Heart left ventricle (tissue), 13 donors: ENCODE data around the gene AFAP1.

Source experiments
- CTCF ChIP-seq, 12 donors: fragments of 200-600 bp; sonication (generic) in 4 of 12; IDR thresholded peaks; one replicate each; pipeline versions ENCODE4 v1.5.0 to v1.8.0; 2018 to 2022; ENCODE audit warnings: antibody characterized with exemption in 12 of 12, mild to moderate bottlenecking in 5 of 12
- POLR2A ChIP-seq, 2 donors: fragments of 450-650 bp; IDR thresholded peaks; one replicate each; pipeline ENCODE4 v1.6.1; 2017; ENCODE audit warnings: antibody characterized with exemption in 2 of 2, mild to moderate bottlenecking in 2 of 2, moderate library complexity in 2 of 2
- donor health status: ischemic (EF 13 %, LVEDD 7.1; RV severe dilation, severe dysfunction).
- donor health status: DM: no; HTN: yes; CAD: no.
- donor health status: DM: no; HTN: no; CAD: no.
- donor health status: ischemic (EF 25% LVEDD 6.9; RV normal size, moderate dysfunction).
- donor health status: ischemic (EF 25% LVEDD 5.7; RV mildly dilated, moderate dysfunction).
- donor health status: ischemic (EF 35%, LVEDD 5.7; RV mildly dilated, moderate dysfunction).
- donor health status: nonischemic (EF 11% LVEDD 7.7; RV severe dilation, severe dysfunction).
- donor health status: DM: yes; HTN: yes; CAD: no.
- donor health status: PGD.
- donor health status: ischemic (EF 29% LVEDD 5.4; RV normal size, mild dysfunction).
- donor health status: nonischemic (EF 23%, LVEDD 6.1; RV moderate dilation, normal function).

DNA sequence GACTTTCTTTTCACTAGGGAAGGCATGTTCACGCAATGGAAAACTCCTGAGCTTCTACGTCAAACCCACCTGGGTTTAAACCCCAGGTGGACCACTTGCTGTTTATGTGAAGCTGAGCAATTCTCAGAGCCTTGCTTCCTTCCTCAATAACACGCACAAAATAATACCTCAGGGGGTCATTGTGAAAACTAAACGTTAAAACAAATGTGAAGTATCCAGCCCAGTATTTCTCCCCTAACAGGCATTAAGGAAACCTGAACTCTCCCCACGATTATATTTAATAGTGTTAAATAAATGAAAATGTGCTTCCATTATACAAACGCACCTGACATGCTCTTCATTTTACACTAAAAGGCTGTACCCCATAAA lies 117.5 kb downstream of the AFAP1 start:
- TF ChIP-seq POLR2A (IDR thresholded peaks at IDR 0.05) (no peak), CTCF (IDR thresholded peaks at IDR 0.05) (no peak)
